GM13976 (cell line): ENCODE data around the gene RAD51B.

Experiments used
- DNase-seq: peaks from one replicate; pipeline ENCODE4 v3.0.0; 2012; ENCODE audit warnings: low spot score
- CTCF ChIP-seq: IDR thresholded peaks from 2 replicates; pipeline ENCODE4 v1.5.1; 2012; ENCODE audit warnings: borderline replicate concordance, mild to moderate bottlenecking; ENCODE audit not compliant: insufficient read depth; ENCODE audit errors: extremely low read depth, missing control alignments, control extremely low read depth
- in situ Hi-C: fragments of 300-500 bp; cut with MboI; formaldehyde crosslinking; loops from one replicate; pipeline ENCODE4 v1.12.0; 2022; ENCODE audit warnings: low sequenced_read_pairs, mixed read lengths, inconsistent platforms; ENCODE audit not compliant: unreplicated experiment

RAD51B gene

GRCh38 chr14:68008491-68008890 lies 188.9 kb downstream of the RAD51B start:
- no peak for TF ChIP-seq CTCF
- no peak for DNase-seq
- in situ Hi-C loops: no loop called here

- in situ Hi-C loops: no loop called here
- TF ChIP-seq CTCF: no peak
- no peak for DNase-seq
Observed at GRCh38 chr14:68011406-68012028, 191.9 kb downstream of the RAD51B start.

GRCh38 chr14:68012871-68013270 lies 193.3 kb downstream of the RAD51B start:
- no peak for TF ChIP-seq CTCF
- in situ Hi-C loops: no loop called here
- no peak for DNase-seq

GRCh38 chr14:68013326-68013725 lies 193.7 kb downstream of the RAD51B start:
- in situ Hi-C loops: no loop called here
- no peak for TF ChIP-seq CTCF
- DNase-seq: no peak

GRCh38 chr14:68014771-68015170 lies 195.2 kb downstream of the RAD51B start:
- DNase-seq: no peak
- TF ChIP-seq CTCF: no peak
- in situ Hi-C loops: no loop called here

GRCh38 chr14:68015356-68016254 lies 196.0 kb downstream of the RAD51B start:
- TF ChIP-seq CTCF: no peak
- DNase-seq: no peak
- in situ Hi-C loops: no loop called here
